Germinal center (tissue), 1 donor: ENCODE data around the gene AMMECR1L.
"Not testable (repeated sequence)": the region's sequence is repeated elsewhere in the genome, so short reads cannot be mapped to it uniquely, and the experiment has no call there.

ENCODE experiments used
- DNase-seq: peaks from one replicate; pipeline ENCODE4 v3.0.0; 2012; ENCODE audit warnings: mixed read lengths, low spot score

AMMECR1L gene

DNA sequence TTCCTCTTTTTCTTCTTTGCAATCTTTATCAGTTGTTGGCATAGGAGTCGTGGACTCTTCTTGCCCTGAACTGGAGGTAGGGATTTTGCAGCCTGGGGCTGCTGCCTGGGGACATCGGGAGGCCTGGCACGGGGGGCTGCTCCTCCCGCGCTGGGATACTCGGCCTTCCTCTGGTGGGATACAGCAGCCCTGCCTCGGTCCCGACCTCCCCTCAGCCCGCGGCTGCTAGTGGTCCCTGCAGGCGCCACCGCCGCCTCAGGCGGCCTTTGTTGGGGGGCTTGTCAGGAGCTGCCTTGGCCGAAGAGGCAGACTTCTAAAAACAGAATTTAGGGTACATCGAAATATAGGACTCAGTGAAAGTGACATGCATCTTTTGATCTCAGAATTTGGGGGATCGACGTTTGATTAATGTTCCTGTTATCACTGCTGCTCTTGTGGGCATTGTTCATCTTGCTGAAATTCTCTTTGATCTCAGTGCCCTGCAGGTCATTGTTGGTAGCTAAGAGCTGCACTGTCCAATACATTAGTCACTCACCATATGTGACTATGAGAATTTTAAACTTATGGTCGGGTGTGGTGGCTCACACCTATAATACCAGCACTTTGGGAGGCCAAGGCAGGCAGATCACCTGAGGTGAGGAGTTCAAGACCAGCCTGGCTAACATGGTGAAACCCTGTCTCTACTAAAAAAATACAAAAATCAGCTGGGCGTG is 44.1 kb downstream of the AMMECR1L start:
- DNase-seq = no peak

DNA sequence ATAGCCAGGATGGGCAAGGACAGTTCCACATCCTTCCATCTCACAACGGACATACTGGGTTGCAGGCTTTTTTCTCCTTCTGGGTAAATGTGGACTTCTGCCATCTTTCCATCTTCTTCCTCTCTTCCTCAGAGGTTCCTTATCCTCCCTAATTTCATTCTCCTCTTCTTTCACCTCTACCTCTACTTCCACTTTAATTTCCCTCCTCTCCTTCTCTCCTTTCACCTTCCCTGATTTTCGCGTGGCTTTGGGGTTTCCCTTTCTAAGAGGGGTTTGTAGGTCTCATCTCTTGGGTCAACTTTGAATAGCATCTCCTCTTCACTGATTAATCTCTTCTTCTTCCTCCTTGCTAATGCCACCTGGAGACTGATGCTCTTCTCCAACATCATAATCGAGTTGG is 44.9 kb downstream of the AMMECR1L start:
- no peak for DNase-seq

DNA sequence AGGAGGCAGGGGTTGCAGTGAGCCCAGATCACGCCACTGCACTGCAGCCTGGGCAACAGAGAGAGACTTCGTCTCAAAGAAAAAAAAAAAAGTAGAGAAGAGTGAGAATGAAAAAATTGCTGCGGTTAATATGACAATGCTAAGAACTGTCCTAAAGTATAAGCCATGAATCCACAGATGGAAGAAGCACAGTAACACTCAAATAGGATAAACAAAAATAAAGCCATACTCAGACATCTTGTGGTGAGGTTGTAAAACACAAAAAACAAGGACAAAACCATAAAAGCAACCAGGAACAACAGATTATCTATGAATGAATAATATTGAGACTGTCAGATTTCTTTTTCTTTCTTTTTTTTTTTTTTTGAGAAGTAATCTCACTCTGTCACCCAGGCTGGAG is 50.8 kb downstream of the AMMECR1L start:
- no peak for DNase-seq

DNA sequence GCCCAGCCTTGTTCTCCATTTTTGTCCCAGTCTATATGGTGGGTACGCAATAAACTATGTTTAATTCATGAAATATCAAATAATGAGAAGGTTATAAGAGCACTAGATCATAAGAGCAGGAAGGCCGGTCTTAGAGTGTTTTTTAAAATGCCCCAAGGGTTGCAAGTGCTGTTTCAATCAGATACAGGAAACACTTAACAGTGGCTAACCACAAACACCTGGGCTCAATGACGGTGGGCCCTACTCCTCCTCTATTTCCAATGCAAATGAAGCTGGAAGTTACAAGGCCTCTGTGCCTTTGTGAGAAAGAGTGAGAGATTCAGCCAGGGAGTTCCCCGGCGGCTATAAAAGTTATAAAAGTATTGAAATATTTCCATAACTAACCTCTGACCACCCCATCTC is 55.9 kb downstream of the AMMECR1L start:
- DNase-seq = peak; percentile 89

DNA sequence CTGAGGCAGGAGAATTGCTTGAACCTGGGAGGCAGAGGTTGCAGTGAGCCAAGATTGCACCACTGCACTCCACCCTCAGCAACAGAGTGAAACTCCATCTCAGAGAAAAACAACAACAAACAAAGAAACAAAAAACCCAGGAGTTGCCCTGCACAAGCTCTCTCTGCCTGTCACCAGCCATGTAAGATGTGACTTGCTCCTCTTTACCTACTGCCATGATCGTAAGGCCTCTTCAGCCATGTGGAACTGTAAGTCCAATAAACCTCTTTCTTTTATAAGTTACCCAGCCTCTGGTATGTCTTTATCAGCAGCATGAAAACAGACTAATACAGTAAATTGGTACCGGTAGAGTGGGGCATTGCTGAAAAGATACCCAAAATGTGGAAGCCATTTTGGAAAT is 59.0 kb downstream of the AMMECR1L start:
- DNase-seq = not testable (repeated sequence)

DNA sequence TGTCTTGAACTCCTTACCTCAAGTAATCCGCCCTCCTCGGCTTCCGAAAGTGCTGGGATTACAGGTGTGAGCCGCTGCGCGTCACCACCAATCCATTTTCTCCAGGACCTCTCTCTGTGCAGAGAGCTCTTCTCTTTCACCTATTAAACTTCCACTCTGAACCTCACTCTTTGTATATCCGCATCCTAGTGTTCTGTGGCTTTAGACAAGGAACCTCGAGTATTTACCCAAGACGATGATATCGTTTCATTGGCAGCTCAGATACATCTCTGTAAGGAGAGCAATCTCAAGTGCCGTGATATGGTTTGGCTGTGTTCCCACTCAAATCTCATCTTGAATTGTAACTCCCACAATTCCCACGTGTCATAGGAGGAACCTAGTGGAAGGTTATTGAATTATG is 59.7 kb downstream of the AMMECR1L start:
- DNase-seq = no peak

DNA sequence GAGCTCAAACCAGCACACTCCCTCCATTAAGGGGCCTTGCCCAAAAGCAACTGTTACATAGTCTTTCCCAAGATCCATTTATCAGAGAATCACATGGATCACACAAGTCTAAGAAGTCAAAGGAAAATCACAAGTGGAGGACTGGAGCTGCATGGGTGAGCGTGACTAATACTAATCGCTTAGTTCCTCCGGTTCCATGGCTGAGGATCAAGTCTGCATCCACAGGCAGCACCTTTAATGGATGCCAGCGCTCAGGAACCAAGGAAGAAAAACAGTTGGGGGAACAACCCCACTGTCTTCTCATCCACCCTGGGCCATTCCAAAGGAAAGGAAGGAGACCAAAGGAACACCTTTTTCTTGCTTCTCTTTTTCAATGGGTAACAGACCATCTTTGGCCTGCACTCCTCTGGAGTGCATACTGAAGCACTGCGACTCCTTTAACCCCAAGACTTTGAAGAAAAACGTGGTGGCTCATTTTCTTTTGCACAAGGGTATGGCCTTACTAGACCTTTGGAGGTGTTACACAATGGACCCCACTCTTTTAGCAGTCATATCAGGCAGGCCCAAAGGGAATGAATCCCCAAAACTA is 65.6 kb downstream of the AMMECR1L start:
- DNase-seq = no peak

DNA sequence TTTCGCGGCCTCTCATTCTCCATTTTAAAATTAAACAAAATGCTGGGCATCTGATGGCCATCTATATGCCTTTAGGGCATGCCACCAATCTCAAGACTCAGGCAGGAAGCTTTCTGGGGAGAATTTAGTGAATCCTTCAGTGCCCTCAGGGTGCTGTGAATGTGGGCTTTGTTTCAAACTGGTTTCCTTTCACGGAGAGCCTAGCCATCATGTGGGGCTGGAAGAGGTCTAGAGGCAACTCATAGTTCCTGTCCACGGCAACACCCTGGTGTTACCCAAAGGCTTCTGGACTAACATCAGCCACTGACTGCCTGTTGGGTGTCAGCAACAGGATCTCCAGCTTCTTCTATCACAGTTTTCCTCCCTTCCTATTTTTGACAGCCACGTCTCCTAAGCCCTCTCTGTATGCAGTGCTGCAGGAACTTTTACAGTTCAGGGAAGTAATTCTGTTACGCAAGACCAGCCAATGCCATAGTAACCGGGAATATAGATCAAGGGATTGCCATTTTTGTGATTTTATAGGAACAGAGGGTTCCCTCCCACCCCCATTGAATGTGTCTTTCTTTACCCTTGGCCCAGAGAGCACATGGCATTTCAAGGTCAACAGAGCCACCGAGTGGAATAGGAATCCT is 66.8 kb downstream of the AMMECR1L start:
- DNase-seq = no peak

DNA sequence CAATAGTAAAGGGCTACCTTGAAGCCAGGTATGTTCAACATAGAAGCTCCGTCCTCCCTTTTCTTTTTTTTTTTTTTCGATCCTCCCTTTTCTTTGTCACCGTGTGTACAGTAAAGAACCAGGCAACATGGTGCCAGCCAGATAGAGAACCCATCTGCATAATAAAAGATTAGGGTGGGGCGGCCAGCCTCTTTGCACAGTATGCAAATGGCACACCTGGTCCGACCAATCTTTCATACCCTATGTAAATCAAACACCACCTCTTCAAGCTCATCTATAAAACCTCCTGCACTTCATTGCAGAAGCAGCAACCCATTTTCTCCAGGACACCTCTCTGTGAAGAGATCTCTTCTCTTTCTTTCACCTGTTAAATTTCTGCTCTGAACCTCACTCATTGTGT is 67.5 kb downstream of the AMMECR1L start:
- no peak for DNase-seq

DNA sequence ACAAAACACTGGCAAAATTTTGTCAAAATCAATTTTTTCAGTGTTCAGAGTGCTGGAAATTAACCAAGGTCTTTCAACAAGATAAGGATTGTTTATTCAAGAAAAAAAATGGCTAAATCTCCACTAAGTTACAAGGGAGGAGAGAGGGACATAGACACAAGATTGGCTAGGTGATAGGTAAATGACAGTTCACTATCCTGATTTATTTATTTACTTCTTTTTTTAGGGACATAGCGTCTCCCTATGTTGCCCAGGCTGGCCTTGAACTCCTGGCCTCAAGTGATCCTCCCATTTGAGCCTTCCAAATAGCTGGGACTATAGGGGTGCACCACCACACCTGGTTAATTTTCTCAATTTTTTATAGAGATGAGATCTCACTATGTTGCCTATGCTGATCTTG is 71.1 kb downstream of the AMMECR1L start:
- DNase-seq = no peak

DNA sequence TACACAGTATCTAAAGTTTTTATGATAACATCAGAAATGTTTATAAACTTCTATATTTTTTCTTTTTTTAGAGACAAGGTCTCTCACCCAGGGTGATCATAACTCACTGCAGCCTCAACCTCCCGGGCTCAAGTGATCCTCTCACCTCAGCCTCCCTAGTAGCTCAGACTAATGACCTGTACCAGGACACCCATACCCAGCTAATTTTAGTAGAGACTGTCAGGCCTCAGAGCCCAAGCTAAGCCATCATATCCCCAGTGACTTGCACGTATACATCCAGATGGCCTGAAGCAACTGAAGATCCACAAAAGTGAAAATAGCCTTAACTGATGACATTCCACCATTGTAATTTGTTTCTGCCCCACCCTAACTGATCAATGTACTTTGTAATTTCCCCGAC is 73.3 kb downstream of the AMMECR1L start:
- not testable (repeated sequence) for DNase-seq
